ENCODE results near the gene AUNIP.
A peak's percentile ranks its signal among the peaks of the same experiment; 100 is the strongest.

Gene AUNIP

GRCh38 chr1:25799935-25800702 lies 59.1 kb downstream of the AUNIP start, which contains the start of gene SELENON (continued):
- TF ChIP-seq ZNF704 (tag by site-specific recombination; IDR thresholded peaks at IDR 0.05) (no peak), ZNF76 (tag by site-specific recombination; IDR thresholded peaks at IDR 0.05; ENCODE audit: borderline replicate concordance, low read depth) (no peak), TCF7L2 (IDR thresholded peaks at IDR 0.05; ENCODE audit: borderline replicate concordance, low read depth, low read length) (no peak), MEIS1 (CRISPR knock-in tag; IDR thresholded peaks at IDR 0.05; ENCODE audit: borderline replicate concordance) (no peak), KLF17 (tag by site-specific recombination; IDR thresholded peaks at IDR 0.05) (no peak; the same call in 1 of the 2 replicates), ZNF701 (tag by site-specific recombination; IDR thresholded peaks at IDR 0.05) (no peak), ZNF341 (tag by site-specific recombination; IDR thresholded peaks at IDR 0.05; ENCODE audit: low read depth) (no peak), RBAK (tag by site-specific recombination; IDR thresholded peaks at IDR 0.05) (no peak), GLIS2 (tag by site-specific recombination; IDR thresholded peaks at IDR 0.05) (peak; percentile 60), BCL11A (tag by site-specific recombination; IDR thresholded peaks at IDR 0.05; ENCODE audit: low read depth) (no peak), ZNF146 (tag by site-specific recombination; IDR thresholded peaks at IDR 0.05) (no peak), ZNF350 (tag by site-specific recombination; IDR thresholded peaks at IDR 0.05) (no peak), BCL11B (tag by site-specific recombination; IDR thresholded peaks at IDR 0.05; ENCODE audit: low read depth) (peak; percentile 84), ZNF366 (tag by site-specific recombination; conservative IDR thresholded peaks at IDR 0.05) (no peak), KLF9 (tag by site-specific recombination; IDR thresholded peaks at IDR 0.05; ENCODE audit: low read depth) (peak; percentile 52; the same call in 1 of the 2 replicates), ZBTB1 (tag by site-specific recombination; IDR thresholded peaks at IDR 0.05) (no peak), ZNF433 (tag by site-specific recombination; IDR thresholded peaks at IDR 0.05; ENCODE audit: low read depth) (no peak), KLF16 (tag by site-specific recombination; IDR thresholded peaks at IDR 0.05) (0 out of 2 replicates have a peak, but pooled peaks have one; percentile 26), SCRT2 (tag by site-specific recombination; IDR thresholded peaks at IDR 0.05) (no peak), ZNF394 (tag by site-specific recombination; IDR thresholded peaks at IDR 0.05; ENCODE audit: borderline replicate concordance) (no peak), ZBTB48 (tag by site-specific recombination; IDR thresholded peaks at IDR 0.05) (peak; percentile 32; the same call in 1 of the 2 replicates), ZNF544 (tag by site-specific recombination; IDR thresholded peaks at IDR 0.05) (no peak), ZNF274 (IDR thresholded peaks at IDR 0.05; ENCODE audit: low read length) (no peak), ZNF274 (tag by site-specific recombination; IDR thresholded peaks at IDR 0.05; ENCODE audit: borderline replicate concordance) (no peak), ZFP69B (tag by site-specific recombination; IDR thresholded peaks at IDR 0.05) (peak; percentile 52; the same call in 1 of the 2 replicates), SP3 (tag by site-specific recombination; IDR thresholded peaks at IDR 0.05) (no peak; the same call in 1 of the 2 replicates), ZNF530 (tag by site-specific recombination; IDR thresholded peaks at IDR 0.05; ENCODE audit: low read depth) (no peak), SALL2 (tag by site-specific recombination; IDR thresholded peaks at IDR 0.05; ENCODE audit: borderline replicate concordance) (no peak), ZNF596 (tag by site-specific recombination; IDR thresholded peaks at IDR 0.05) (no peak), ZNF555 (tag by site-specific recombination; conservative IDR thresholded peaks at IDR 0.05) (no peak), ZNF510 (tag by site-specific recombination; IDR thresholded peaks at IDR 0.05; ENCODE audit: insufficient replicate concordance) (no peak), ZNF776 (tag by site-specific recombination; IDR thresholded peaks at IDR 0.05; ENCODE audit: borderline replicate concordance) (no peak), ZNF529 (tag by site-specific recombination; IDR thresholded peaks at IDR 0.05; ENCODE audit: insufficient replicate concordance) (no peak), ZNF560 (tag by site-specific recombination; IDR thresholded peaks at IDR 0.05; ENCODE audit: borderline replicate concordance) (no peak)
- TF ChIP-seq, protein P1, sequence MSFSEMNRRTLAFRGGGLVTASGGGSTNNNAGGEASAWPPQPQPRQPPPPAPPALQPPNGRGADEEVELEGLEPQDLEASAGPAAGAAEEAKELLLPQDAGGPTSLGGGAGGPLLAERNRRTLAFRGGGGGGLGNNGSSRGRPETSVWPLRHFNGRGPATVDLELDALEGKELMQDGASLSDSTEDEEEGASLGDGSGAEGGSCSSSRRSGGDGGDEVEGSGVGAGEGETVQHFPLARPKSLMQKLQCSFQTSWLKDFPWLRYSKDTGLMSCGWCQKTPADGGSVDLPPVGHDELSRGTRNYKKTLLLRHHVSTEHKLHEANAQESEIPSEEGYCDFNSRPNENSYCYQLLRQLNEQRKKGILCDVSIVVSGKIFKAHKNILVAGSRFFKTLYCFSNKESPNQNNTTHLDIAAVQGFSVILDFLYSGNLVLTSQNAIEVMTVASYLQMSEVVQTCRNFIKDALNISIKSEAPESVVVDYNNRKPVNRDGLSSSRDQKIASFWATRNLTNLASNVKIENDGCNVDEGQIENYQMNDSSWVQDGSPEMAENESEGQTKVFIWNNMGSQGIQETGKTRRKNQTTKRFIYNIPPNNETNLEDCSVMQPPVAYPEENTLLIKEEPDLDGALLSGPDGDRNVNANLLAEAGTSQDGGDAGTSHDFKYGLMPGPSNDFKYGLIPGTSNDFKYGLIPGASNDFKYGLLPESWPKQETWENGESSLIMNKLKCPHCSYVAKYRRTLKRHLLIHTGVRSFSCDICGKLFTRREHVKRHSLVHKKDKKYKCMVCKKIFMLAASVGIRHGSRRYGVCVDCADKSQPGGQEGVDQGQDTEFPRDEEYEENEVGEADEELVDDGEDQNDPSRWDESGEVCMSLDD (tag by site-specific recombination; IDR thresholded peaks at IDR 0.05) = no peak
- TF ChIP-seq, protein P2, sequence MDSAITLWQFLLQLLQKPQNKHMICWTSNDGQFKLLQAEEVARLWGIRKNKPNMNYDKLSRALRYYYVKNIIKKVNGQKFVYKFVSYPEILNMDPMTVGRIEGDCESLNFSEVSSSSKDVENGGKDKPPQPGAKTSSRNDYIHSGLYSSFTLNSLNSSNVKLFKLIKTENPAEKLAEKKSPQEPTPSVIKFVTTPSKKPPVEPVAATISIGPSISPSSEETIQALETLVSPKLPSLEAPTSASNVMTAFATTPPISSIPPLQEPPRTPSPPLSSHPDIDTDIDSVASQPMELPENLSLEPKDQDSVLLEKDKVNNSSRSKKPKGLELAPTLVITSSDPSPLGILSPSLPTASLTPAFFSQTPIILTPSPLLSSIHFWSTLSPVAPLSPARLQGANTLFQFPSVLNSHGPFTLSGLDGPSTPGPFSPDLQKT (IDR thresholded peaks at IDR 0.05; ENCODE audit: borderline replicate concordance, low read depth, low read length) = no peak
